OCI-LY7 (cell line): Measurements from ENCODE around the gene MRPL57.

Source experiments
- EZH2phosphoT487 ChIP-seq: fragments of 200-600 bp; sonication (generic); IDR thresholded peaks from 2 replicates; pipeline ENCODE4 v1.6.1; 2018; ENCODE audit warnings: low read depth, borderline replicate concordance, mild to moderate bottlenecking, mixed run types, antibody characterized with exemption, low read length, moderate library complexity, mixed read lengths
- TF ChIP-seq, protein P1 (sequence below): fragments of 200-600 bp; sonication (generic); conservative IDR thresholded peaks from 2 replicates; pipeline ENCODE4 v1.5.1; 2014; ENCODE audit warnings: mild to moderate bottlenecking, antibody characterized with exemption, low read length, moderate library complexity, mixed read lengths

GRCh38 chr13:21171420-21171819 lies 5.0 kb upstream of the MRPL57 start:
- no peak for TF ChIP-seq EZH2phosphoT487
- TF ChIP-seq, protein P1, sequence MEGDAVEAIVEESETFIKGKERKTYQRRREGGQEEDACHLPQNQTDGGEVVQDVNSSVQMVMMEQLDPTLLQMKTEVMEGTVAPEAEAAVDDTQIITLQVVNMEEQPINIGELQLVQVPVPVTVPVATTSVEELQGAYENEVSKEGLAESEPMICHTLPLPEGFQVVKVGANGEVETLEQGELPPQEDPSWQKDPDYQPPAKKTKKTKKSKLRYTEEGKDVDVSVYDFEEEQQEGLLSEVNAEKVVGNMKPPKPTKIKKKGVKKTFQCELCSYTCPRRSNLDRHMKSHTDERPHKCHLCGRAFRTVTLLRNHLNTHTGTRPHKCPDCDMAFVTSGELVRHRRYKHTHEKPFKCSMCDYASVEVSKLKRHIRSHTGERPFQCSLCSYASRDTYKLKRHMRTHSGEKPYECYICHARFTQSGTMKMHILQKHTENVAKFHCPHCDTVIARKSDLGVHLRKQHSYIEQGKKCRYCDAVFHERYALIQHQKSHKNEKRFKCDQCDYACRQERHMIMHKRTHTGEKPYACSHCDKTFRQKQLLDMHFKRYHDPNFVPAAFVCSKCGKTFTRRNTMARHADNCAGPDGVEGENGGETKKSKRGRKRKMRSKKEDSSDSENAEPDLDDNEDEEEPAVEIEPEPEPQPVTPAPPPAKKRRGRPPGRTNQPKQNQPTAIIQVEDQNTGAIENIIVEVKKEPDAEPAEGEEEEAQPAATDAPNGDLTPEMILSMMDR = no peak
